HG02642 (cell line): ENCODE results near the gene GPR153.
A peak's percentile ranks its signal among the peaks of the same experiment; 100 is the strongest.

ENCODE experiments used
- ATAC-seq: cut with Tn5 transposase; IDR thresholded peaks from one replicate; pipeline ENCODE4 v1.9.1; 2021; ENCODE audit warnings: mild to moderate bottlenecking; ENCODE audit not compliant: unreplicated experiment, poor library complexity

GPR153 gene

DNA sequence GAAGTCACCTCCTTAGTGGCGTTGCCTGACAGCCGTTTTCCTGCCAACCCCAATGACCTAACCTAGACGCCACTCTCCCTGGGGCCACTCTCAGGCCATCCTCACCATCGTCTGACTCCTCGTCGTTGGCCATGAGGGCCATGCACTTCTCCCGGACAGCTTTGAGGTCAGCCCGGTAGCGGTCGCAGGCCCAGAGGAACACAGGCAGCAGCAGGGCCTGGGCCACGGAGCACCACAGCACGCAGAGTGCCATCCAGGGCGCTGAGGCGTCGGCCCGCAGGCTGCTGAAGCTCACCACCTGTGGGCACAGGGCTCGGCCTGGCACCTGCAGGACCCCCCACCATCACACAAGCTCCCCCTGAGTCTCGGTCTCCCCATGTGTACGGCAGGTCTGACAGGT is 9.7 kb downstream of the GPR153 start:
- no peak for ATAC-seq

DNA sequence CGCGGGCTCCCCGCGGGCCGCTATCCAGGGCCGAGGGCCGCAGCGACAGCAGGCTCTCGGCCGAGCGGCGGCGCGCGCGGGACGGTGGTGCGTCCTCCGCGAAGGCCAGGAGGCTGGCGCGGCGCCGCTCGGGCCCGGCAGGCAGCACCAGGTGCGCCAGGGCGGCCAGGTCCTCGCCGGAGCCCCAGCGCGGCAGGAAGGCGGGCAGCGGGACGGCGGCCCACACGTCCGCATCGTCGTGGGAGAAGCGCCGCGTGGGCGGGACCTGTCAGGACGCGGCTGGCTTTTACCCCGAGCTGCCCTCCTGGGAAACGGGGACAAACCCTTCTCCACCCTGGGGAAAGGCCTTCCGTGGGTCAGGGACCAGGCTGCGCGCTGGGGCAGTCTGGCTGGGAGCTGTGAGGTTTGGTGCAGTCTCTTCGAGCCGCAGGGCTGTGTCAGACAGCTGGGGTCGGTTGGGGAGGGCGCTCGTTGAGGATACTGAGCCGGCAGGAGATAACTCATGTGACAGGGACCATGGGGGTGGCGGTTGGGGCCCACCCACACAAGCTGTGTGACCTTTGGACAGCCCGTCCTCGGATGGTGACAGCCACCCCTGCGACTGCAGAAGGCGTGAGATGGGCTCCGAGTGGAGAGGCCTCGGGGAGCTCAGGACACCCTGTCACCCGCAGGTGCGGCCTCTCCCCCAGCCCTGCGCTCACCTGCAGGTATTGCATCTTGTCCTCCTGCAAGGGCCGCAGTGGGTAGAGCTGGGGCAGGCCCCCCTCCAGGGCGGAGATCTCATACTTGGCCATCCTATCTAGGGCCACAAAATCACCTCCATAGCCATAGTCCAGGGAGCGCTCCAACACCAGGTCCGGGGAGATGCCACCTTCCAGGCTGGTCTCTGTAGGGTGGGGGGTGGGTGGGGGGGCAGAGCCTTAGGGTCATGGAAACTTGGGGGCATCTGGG is 10.9 kb downstream of the GPR153 start:
- ATAC-seq: no peak

DNA sequence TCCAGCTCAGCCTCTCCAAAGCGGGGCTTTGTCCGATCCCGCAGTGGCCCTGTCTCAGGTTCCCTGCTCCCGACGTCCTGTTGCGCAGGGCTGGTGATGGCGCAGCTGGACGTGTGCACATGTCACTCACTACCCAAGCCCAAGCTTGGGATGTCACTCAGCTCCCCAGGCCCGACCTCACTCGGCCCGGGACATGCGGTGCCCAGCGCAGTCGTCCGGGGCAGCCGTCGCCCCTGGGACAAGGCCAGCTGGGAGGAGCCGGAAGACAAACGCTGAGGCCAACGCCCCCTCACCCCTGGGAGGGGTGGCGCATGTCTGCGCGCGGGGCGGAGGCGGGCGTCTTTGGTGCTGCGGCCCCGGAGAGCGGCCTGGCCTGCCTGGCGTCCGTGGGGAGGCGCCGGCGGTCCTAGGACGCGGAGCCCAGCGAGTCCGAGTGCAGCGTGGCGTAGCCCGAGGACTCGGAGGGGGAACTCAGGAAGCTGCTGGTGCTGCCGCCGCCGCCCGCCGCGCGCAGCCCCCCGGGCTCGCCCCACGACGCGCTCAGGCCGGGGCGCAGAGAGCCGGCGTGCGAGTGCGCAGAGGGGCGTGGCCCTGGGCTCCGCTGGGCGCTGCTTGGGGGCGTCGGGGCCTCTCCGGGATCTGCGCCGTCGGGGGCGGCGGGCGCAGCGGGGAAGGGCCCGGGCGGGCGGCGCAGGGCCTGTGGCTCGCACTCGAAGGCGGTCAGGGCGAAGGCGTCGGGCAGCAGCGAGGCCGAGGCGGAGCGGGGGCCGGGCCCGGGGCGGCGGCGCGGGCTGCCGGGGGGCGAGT is 11.8 kb downstream of the GPR153 start:
- no peak for ATAC-seq

DNA sequence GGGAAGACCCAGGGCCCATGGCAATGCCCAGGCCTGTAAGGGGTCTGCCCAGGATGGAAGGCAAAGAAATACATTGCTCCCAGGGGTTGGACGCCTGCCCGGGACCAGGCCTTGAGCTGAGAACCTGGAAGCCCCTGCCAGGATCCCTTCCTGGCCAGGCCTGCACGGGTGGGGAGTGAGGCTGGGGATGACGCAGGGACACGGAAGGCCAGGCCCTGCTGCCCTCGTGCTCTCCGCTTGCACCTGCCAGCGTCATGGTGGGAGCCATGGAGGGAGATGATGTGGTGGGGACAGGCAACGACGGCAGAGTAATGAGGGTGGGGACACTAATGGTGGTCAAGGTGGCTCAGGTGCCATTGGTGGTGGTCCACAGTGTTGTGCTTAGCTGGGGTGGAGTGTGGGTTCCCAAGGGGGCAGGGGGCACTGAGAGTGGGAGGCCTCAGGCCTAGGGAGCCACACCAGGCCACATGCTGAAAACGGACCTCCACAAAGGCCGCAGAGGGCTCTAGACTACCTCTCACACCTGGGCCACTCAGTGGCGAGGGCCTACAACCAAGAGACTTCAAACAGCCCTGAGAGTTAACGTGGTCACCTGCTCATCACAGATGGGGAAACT is 12.6 kb downstream of the GPR153 start:
- ATAC-seq: no peak

DNA sequence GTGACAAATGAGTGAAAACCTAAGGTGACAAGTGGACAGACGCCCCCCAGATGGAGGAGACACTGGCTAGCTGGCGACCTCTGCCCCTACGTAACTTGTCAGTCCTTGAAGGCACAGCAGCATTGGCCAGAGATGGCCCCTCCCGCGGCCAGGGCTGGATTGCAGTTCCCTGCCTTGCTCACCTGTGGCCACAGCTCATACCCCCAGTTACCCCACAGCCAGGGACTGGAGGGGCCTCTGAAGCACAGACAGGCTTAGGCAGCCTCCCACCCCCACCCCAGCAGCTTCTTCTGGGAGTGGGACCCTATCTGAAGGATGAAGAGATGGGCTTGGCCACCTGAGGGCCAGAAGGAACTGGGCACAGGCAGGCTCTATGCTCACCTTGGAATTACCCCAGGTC is 13.2 kb downstream of the GPR153 start:
- ATAC-seq: no peak

DNA sequence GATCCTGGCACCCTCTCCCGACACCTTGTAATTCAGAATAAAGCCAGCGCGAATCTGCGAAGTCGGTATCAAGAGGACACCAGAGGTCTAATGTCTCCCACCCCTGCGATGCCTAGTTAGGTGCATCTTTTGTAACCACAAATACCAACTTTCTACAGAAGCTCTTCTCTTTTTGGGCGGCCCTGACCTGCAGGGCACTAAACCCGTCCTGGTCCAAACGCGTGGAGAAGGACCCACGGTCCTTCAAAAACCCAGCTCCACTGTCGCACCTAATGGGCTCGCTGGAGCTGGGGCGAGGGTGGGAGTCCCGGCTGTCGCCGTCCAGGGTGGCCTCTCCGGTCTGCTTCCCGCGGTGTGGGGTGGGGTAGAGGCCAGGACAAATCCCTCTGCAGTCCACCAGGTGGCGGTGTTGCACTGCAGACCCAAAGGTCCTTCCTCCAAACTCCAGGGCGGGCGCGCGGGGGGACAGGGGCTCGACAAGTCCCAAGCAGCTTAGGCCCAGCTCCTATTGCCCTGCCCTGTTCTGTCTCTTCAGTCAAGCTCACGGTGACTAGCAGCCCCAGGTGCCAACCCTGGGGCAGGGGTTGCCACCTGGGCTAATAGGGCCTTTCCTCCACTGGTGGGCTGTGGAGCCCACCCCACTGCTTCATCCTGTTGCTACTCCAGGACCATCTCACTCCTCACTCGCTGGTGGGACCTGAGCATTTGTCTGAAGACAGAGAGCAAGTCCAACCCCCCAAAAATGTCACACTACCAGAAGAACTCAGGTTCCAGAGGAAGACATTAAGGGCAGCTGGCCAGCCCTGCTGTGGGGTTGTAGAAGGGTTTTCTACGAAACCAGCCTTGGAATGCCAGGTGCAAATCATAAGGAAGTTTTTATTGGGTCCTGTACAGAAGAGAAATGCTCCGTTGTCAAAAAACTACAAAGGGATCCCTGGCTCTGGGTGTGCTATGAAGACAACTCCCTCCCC is 14.1 kb downstream of the GPR153 start:
- ATAC-seq: peak; percentile 45

DNA sequence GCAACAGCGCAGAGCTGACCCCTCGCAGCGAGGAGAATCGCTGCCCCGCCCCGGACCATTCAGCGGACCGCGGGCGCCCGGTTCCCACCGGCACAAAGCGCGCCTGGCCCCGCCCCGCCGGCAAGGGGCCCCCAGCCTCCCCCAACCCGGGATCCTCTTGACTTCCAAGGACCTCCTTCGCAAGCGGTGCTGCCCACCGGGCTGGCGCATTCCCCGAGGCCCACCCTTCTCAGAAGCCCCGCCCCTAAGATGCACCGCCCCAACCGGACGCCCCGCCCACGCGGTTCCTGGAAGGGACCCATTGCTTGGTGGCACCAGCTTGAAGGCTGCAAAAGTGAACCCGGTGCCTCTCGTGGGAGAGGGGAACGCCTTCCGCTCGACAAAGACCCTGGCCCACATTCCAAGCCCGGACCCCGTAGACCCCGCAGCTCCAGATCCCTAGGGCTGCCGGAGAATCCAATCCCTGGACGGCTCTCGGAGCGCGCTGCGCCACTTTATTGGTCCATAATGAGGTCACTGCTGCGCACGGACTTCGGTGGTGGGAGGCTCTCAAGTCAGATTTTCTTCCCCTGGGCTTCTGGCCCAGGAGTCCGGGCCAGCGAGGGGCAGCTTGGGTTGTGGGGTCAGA is 14.9 kb downstream of the GPR153 start:
- ATAC-seq: no peak

DNA sequence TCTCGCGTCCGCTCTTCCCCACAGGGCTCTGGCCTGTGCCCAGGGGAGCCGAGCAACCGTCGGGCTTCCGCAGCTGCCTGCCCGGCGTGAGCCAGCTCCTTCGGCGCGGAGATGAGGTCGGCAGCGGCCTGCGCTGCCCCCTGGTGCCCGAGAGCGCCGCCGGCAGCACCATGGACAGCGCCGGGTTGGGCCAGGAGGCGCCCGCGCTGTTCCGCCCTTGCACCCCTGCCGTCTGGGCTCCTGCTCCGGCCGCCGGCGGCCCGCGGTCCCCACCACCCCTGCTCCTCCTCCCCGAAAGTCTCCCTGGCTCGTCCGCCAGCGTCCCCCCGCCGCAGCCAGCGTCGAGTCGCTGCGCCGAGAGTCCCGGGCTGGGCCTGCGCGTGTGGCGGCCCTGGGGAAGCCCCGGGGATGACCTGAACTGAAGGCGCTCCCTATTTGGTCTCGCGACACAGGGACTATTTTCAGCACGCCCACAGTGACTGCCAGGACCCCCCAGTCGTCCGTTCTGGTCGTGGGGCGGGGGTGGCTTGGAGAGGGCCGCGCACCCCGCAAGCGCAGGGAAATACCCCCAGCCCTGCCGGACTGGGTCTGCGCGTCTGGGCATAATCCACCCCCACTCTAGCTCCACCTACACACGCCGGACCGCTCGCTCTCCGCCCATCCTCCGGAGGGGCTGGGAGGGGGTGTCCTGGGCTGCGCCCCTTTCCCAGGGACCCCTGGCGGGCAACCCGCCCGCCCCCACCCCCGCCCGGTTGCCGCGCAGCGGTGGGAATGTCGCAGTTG is 15.6 kb downstream of the GPR153 start:
- peak; percentile 60 for ATAC-seq

DNA sequence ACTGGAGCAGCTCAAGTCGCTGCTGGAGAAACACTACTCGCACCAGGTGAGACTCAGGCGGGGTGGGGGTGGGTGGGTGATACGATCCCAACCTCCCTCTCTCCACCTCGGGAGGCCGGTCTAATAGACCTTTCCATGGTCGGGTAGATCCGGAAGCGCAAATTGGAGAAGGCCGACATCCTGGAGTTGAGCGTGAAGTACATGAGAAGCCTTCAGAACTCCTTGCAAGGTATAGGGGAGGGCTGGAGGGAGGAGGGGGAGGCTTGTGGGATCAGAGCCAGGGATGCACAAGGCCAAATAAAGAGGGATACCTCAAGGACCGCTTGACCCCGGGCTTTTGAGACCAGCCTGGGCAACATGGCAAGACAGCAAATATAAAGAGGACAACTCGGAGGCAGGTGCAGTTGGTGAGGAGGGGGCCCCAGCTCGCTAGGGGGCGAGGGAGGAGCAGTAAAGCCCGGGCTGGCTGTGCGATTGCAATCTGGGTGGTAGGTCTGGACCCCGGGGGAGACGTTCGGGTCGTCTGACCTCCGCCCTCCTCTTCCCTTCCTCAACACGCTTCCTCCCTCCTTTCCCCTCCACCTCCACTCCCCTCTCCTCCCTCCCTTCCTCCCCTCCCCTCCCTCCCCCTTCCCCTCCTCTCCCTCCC is 16.4 kb downstream of the GPR153 start:
- ATAC-seq: no peak

DNA sequence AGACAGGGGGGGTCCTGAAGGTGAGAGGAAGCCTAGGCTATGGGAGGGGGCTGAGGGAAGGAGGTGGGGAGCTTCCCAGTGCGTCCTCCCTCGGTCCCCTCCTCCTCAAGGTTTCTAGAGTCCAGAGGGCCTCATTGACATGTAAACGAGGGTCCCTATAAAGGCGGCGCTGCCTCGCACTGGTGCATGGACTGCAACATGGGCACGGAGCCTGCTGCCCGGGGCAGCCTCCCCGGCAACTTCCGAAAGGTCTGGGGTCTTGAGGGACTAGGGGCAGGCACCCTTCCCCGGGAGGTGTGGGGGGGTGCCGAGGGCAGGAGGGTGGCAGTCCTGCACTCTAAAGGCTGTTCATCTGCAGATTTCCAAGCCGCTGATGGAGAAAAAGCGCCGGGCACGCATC is 16.9 kb downstream of the GPR153 start, which contains the start of gene HES3:
Gene HES3, plus strand, starts transcription at position 187 of the 400 bp plus-strand sequence. Its CDS starts 187 bp downstream, at position 374.
- ATAC-seq: no peak

DNA sequence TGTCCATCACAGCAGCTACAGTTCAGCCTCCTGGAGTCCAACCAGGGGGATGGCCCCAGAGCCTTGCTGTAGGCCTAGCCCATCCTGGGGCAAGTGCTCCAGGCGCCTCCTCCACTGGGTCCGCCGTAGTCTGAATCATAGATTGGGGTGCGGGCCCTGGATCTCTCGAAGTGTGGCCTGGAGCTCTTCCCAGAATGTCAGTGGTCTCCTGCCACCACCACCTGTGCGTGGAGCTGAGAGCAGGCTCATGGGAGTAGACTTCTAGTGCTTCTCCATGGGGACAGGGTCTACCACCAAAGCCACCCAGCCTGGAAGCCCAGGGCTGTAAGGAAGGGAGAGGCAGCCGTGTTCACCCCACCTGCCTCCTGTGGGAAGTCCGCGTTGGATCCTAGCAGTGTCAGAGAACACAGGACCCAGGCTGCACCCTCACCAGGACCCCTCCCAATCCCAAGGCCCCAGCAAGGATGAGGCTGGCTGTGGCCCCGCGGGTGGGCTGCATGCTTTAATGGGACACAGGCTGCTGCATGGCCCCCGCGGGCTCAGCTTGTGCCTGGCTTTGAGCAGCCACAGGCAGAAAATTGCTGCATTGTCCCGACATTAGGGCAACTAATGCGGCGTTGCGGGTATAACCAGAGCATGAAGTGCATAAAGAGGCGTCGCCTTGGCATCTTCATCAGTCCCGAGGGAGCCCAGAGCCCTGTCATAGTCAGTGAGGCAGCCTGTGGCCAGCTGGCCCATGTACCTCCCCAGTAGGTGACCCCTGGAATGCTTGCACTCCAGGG is 17.7 kb downstream of the GPR153 start:
- ATAC-seq: no peak

DNA sequence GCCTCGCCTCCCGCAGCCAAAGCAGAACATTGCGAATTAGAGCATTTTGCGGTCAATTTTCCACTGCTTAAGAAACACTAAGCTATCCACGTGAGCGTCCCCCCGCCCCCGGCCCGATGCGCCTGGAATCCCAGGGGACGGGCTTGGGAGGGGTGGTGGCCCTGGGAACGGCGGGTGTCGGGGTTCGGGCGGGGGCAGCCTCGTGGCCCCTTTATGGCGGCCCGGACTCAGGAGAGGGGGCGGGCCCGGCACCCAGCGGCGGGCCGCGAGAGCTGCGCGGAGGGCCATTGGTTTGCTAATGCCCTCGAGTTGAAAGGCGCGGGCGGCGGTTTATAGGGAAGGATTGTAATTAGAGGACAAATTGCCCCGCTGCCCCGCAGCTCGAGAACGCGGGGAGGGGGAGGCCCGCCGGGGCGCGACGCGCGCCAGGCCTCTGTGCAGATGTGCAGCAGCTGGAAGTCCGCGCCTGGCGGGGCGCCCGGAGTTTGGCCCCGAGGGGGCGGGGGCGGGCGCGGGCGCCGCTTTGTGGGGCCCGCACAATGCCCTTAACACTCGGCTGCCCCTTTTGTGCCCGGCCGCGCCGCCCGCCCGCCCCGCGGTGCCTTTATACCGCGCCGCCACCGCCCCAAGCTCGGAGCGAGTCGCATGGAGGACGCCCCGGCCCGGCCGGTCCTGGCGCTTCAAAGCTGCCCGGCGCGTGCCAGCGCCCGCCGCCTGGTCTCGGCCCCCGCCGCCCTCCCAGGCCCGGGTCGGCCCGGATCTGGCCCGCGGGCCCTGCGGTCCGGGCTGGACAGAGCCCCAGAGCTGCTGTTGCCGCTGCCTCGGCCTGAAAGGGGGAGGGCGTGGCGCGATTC is 18.8 kb downstream of the GPR153 start:
- ATAC-seq: no peak

DNA sequence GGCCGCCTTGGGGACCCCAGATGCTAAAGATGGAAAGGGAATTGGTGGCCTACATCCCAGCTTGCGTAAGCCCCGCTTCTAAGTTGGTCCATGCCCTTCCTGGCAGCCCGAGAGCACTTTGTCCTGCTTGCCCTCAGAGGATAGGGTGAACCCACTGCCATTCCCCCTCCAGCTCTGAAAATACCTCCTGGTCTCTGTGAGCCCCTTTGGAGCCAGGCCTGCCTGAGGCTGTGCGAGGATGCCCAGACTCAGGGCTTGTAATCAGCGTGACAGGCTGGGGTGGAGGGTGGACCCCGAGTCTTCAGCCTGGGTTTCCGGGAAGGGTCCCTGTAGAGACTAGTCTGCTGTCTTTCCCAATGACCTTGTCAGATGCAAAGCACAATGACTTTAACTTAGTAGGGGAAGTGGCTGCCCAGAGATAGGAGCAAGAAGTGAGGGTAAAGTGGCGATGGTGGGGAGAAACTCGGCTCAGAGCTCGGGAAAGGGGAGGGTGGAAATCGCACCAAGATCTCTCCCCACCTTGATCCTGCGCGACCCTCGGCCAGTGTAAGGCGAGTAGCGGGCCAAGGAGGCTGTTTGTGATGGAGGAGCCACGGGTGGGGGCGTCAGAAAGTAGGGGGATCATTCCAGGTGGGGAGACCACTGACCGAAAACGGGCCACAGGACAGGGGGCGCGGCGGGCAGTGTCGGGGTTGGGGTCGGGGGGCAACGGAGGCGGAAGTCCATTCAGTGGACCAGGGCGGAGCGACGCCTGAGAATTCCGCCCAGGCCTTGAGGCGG is 19.6 kb downstream of the GPR153 start:
- ATAC-seq: no peak

DNA sequence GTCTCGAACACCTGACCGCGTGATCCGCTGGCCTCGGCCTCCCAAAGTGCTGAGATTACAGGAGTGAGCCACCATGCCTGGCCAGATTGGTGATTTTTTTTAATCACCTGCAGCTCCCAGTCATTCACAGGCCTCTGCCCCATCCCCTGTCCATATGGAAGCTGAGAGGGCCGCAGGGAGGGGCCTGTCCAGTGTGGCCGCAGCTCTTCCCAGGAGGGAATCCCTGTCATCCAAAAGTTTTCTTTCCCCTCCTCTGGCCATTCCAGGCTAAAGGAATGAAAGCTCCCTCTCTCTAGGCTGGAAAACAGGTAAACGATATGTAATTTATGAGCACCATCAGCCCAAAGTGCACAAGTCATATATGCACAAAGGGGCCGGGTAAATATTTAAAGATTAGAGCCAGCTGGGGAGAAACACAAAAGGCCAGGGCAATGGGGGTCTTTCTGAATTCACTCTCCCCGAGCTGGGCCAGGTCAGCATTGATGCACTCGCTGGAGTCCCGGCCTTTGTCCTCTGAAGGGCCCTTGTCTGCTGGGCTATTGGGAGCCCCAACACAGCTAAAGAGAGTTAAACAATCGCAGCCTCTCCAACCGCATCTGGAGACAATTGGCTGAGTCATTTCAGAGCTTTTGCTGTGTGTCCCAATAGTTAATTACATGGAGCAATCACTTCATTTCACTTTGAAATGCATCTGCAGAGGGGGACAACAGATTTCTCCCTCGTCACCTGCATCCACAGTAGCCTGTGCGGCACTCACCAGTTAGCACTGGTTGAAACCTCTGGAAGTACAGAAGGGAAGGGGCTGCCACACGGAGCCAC is 20.7 kb downstream of the GPR153 start:
- ATAC-seq: no peak
